H1 (cell line): ENCODE results near the gene PTGDS. TPM values are rescaled to one million over a fixed set of nuclear protein-coding genes. Genes with fewer than 3 reads are reported as not detected.

Experiments used
- CTCF ChIA-PET: fragments of 300-600 bp; sonication (Branson Sonifier 250); formaldehyde crosslinking; loops from one replicate; lab custom pipeline; 2021; ENCODE audit not compliant: partially characterized antibody; lab: Charles Lee
- POLR2A ChIA-PET: fragments of 300-600 bp; sonication (Branson Sonifier 250); formaldehyde crosslinking; loops from one replicate; lab custom pipeline; 2021; ENCODE audit warnings: inconsistent platforms; ENCODE audit not compliant: partially characterized antibody; lab: Charles Lee
- DNase-seq, 2 experiments: peaks; one replicate each; pipeline versions ENCODE4 v3.0.0 to v3.0.0-alpha.2; 2010 to 2022; ENCODE audit warnings: low spot score in 2 of 2, low read depth in 1 of 2, mixed read lengths in 1 of 2
- FAIRE-seq: peaks from 2 replicates; lab custom pipeline; 2011; peaks lifted over from hg19 to GRCh38; lab: Jason Lieb, UNC
- H2AFZ ChIP-seq: 2 replicates; pipeline ENCODE4 v1.8.1; 2012; ENCODE audit warnings: low read length, inconsistent platforms
- H2AK5ac ChIP-seq: 2 replicates; pipeline ENCODE4 v1.6.1; 2013; ENCODE audit warnings: low read depth, low read length
- H2BK120ac ChIP-seq: replicated peaks from 2 replicates; pipeline ENCODE3; 2013; ENCODE audit warnings: low read depth, low read length, inconsistent platforms
- H2BK12ac ChIP-seq: 2 replicates; pipeline ENCODE4 v1.6.1; 2013; ENCODE audit warnings: low read depth, low read length
- H2BK15ac ChIP-seq: 2 replicates; pipeline ENCODE4 v1.6.1; 2013; ENCODE audit warnings: low read length
- H2BK20ac ChIP-seq: 2 replicates; pipeline ENCODE4 v1.6.1; 2013; ENCODE audit warnings: low read length
- H2BK5ac ChIP-seq: 2 replicates; pipeline ENCODE4 v1.6.1; 2013; ENCODE audit warnings: low read depth, low read length
- H3K14ac ChIP-seq: 2 replicates; pipeline ENCODE4 v1.6.1; 2013; ENCODE audit warnings: inconsistent platforms; ENCODE audit not compliant: insufficient read length
- H3K18ac ChIP-seq: 2 replicates; pipeline ENCODE4 v1.6.1; 2013; ENCODE audit warnings: low read length; ENCODE audit errors: extremely low read depth
- H3K23ac ChIP-seq: 2 replicates; pipeline ENCODE4 v1.6.1; 2013; ENCODE audit warnings: inconsistent platforms; ENCODE audit not compliant: insufficient read length
- H3K23me2 ChIP-seq: 2 replicates; pipeline ENCODE4 v1.6.1; 2013; ENCODE audit warnings: low read depth, low read length
- H3K27ac ChIP-seq: 2 replicates; pipeline ENCODE4 v1.6.1; 2011; ENCODE audit warnings: low read depth, low read length, inconsistent platforms
- H3K27me3 ChIP-seq, 4 experiments: replicated peaks in 1 of 4; 1 replicate in 1 of 4; 2 replicates in 3 of 4; pipeline versions ENCODE4 v1.6.1 to v1.8.1; 2011 to 2013; ENCODE audit warnings: low read length in 3 of 4, mild to moderate bottlenecking in 3 of 4, inconsistent platforms in 2 of 4, mixed read lengths in 2 of 4, moderate library complexity in 1 of 4; ENCODE audit not compliant: control insufficient read depth in 3 of 4, insufficient read depth in 3 of 4; ENCODE audit errors: extremely low read depth in 1 of 4
- H3K36me3 ChIP-seq, 4 experiments: 2 replicates each; pipeline versions ENCODE4 v1.6.1 to v1.8.1; 2011 to 2013; ENCODE audit warnings: mild to moderate bottlenecking in 4 of 4, low read length in 3 of 4, moderate library complexity in 2 of 4, control low read depth in 1 of 4, inconsistent platforms in 1 of 4; ENCODE audit not compliant: insufficient read depth in 4 of 4, control insufficient read depth in 2 of 4
- H3K4ac ChIP-seq: replicated peaks from 2 replicates; pipeline ENCODE3; 2013; ENCODE audit warnings: low read length, low read depth, mixed read lengths, inconsistent platforms; ENCODE audit not compliant: insufficient read length
- H3K4me1 ChIP-seq, 4 experiments: replicated peaks in 1 of 4; 1 replicate in 1 of 4; 2 replicates in 3 of 4; pipeline versions ENCODE4 v1.6.1 to v1.8.1; 2011 to 2013; ENCODE audit warnings: low read length in 3 of 4, inconsistent platforms in 2 of 4, mixed read lengths in 1 of 4; ENCODE audit not compliant: insufficient read depth in 4 of 4, control insufficient read depth in 3 of 4
- H3K4me2 ChIP-seq, 2 experiments: 2 replicates each; pipeline versions ENCODE4 v1.6.1 to v1.8.1; 2011 to 2013; ENCODE audit warnings: low read depth in 2 of 2, low read length in 2 of 2, control low read depth in 1 of 2, inconsistent platforms in 1 of 2, mild to moderate bottlenecking in 1 of 2; ENCODE audit not compliant: insufficient read depth in 1 of 2
- H3K4me3 ChIP-seq, 4 experiments: fragments of 200-600, 300-600 bp in 1 of 4; sonication (generic), shearing (Covaris generic), sonication (Bioruptor Twin) in 1 of 4; 2 replicates each; pipeline versions ENCODE4 v1.5.1 to v1.8.1; 2011 to 2016; ENCODE audit warnings: low read length in 4 of 4, low read depth in 3 of 4, control low read depth in 2 of 4, inconsistent platforms in 2 of 4, mild to moderate bottlenecking in 2 of 4, mixed read lengths in 1 of 4, moderate library complexity in 1 of 4; ENCODE audit not compliant: insufficient read depth in 2 of 4; ENCODE audit errors: extremely low read depth in 1 of 4
- H3K56ac ChIP-seq: replicated peaks from 2 replicates; pipeline ENCODE3; 2013; ENCODE audit warnings: low read depth, mild to moderate bottlenecking, mixed read lengths, low read length, inconsistent platforms; ENCODE audit not compliant: insufficient read length
- H3K79me1 ChIP-seq: 2 replicates; pipeline ENCODE4 v1.6.1; 2013; ENCODE audit warnings: low read depth, low read length, control low read depth
- H3K79me2 ChIP-seq, 2 experiments: 2 replicates each; pipeline versions ENCODE4 v1.6.1 to v1.8.1; 2012 to 2013; ENCODE audit warnings: low read length in 2 of 2, mild to moderate bottlenecking in 2 of 2, inconsistent platforms in 1 of 2; ENCODE audit not compliant: insufficient read depth in 2 of 2, control insufficient read depth in 1 of 2
- H3K9ac ChIP-seq, 4 experiments: replicated peaks in 1 of 4; 1 replicate in 1 of 4; 2 replicates in 3 of 4; pipeline versions ENCODE4 v1.6.1 to v1.8.1; 2011 to 2013; ENCODE audit warnings: low read depth in 3 of 4, low read length in 3 of 4, control low read depth in 2 of 4, mild to moderate bottlenecking in 2 of 4, moderate library complexity in 2 of 4, inconsistent platforms in 1 of 4; ENCODE audit errors: extremely low read depth in 1 of 4
- H3K9me3 ChIP-seq, 2 experiments: 2 replicates each; pipeline versions ENCODE4 v1.6.1 to v1.8.1; 2012 to 2013; ENCODE audit warnings: mild to moderate bottlenecking in 2 of 2, moderate library complexity in 2 of 2, control low read depth in 1 of 2, inconsistent platforms in 1 of 2, low read depth in 1 of 2, low read length in 1 of 2, mixed read lengths in 1 of 2; ENCODE audit not compliant: insufficient read depth in 2 of 2
- H4K20me1 ChIP-seq, 2 experiments: replicated peaks in 1 of 2; 2 replicates each; pipeline versions ENCODE3 to v1.8.1; 2011 to 2013; ENCODE audit warnings: inconsistent platforms in 2 of 2, low read length in 2 of 2, mild to moderate bottlenecking in 1 of 2; ENCODE audit not compliant: insufficient read depth in 2 of 2, control insufficient read depth in 1 of 2
- H4K5ac ChIP-seq: 2 replicates; pipeline ENCODE4 v1.6.1; 2013; ENCODE audit warnings: low read length, low read depth, mixed read lengths, inconsistent platforms; ENCODE audit not compliant: insufficient read length
- H4K8ac ChIP-seq: 2 replicates; pipeline ENCODE4 v1.8.0; 2013; ENCODE audit warnings: mild to moderate bottlenecking, moderate library complexity, low read length, inconsistent platforms; ENCODE audit not compliant: insufficient read depth; ENCODE audit errors: extremely low read depth
- H4K91ac ChIP-seq: replicated peaks from 2 replicates; pipeline ENCODE3; 2013; ENCODE audit warnings: low read length, mixed read lengths, inconsistent platforms; ENCODE audit not compliant: insufficient read length
- ASH2L ChIP-seq: fragments of 200-600, 300-600 bp; sonication (generic); IDR thresholded peaks from one replicate; pipeline ENCODE4 v1.7.1; 2017; ENCODE audit warnings: low read length
- GABPA ChIP-seq: IDR thresholded peaks from 2 replicates; pipeline ENCODE4 v1.6.1; 2011; ENCODE audit warnings: mild to moderate bottlenecking, low read length, moderate library complexity, borderline replicate concordance; ENCODE audit not compliant: insufficient read depth
- HDAC2 ChIP-seq, 2 experiments: fragments of 300-600 bp in 1 of 2; sonication (generic) in 1 of 2; IDR thresholded peaks; 2 replicates each; pipeline ENCODE4 v1.6.1; 2011 to 2012; ENCODE audit warnings: low read depth in 2 of 2, low read length in 2 of 2, mild to moderate bottlenecking in 2 of 2, moderate library complexity in 2 of 2, borderline replicate concordance in 1 of 2, inconsistent platforms in 1 of 2
- JUN ChIP-seq: IDR thresholded peaks from 2 replicates; pipeline ENCODE4 v1.6.1; 2011; ENCODE audit warnings: low read depth, mild to moderate bottlenecking, improper control_type of control experiment, low read length
- JUND ChIP-seq: IDR thresholded peaks from 2 replicates; pipeline ENCODE4 v1.6.1; 2011; ENCODE audit warnings: mild to moderate bottlenecking, improper control_type of control experiment, low read length
- KDM1A ChIP-seq: fragments of 200-600, 300-600 bp; sonication (generic); IDR thresholded peaks from 2 replicates; pipeline ENCODE4 v1.7.1; 2016; ENCODE audit warnings: mild to moderate bottlenecking, low read length, borderline replicate concordance
- NANOG ChIP-seq: IDR thresholded peaks from 2 replicates; pipeline ENCODE4 v1.6.1; 2011; ENCODE audit warnings: low read length, low read depth, mild to moderate bottlenecking, inconsistent platforms; ENCODE audit not compliant: insufficient read depth, poor library complexity, severe bottlenecking
- SIN3A ChIP-seq, 2 experiments: IDR thresholded peaks in 1 of 2; conservative IDR thresholded peaks in 1 of 2; 2 replicates each; pipeline ENCODE4 v1.6.1; 2011 to 2012; ENCODE audit warnings: low read length in 2 of 2, improper control_type of control experiment in 1 of 2, low read depth in 1 of 2, mild to moderate bottlenecking in 1 of 2
- SUZ12 ChIP-seq: fragments of 200-600 bp; sonication (generic); IDR thresholded peaks from 2 replicates; pipeline ENCODE4 v1.6.1; 2012; ENCODE audit warnings: mild to moderate bottlenecking, inconsistent platforms, low read length, moderate library complexity, mixed read lengths
- TAF7 ChIP-seq: optimal IDR thresholded peaks from 2 replicates; pipeline ENCODE3; 2011; ENCODE audit warnings: low read depth, mild to moderate bottlenecking, inconsistent platforms, low read length, moderate library complexity, borderline replicate concordance
- WGBS, 2 experiments: shearing (Covaris generic) in 1 of 2; methylation state at CpG; one replicate each; pipeline versions ENCODE4 v1.1.6 to v1.1.7; 2013 to 2015; ENCODE audit warnings: low lambda C conversion rate in 2 of 2, mixed read lengths in 2 of 2, inconsistent platforms in 1 of 2, low coverage in 1 of 2, missing lambda C conversion rate in 1 of 2; ENCODE audit not compliant: insufficient replicate concordance in 2 of 2, insufficient coverage in 1 of 2, insufficient read length in 1 of 2; ENCODE audit errors: extremely low coverage in 1 of 2, missing lambda C conversion rate in 1 of 2; 5-methylcytosine and 5-hydroxymethylcytosine counted together
- polyA plus RNA-seq, 7 experiments: library from polyadenylated mRNA; depleted of rRNA in 3 of 7; stranded (reverse) in 5 of 7; unstranded in 2 of 7; fragments of >200 nt in 5 of 7; fragments of 200-250 nt in 2 of 7; gene quantifications; 1 replicate in 5 of 7; 2 replicates in 1 of 7; 4 replicates in 1 of 7; pipeline versions ENCODE4 v1.2.1 to v1.2.3, GENCODE V29; 2011 to 2013; ENCODE audit warnings: missing spikeins in 2 of 7, mixed read lengths in 2 of 7
- total RNA-seq: library from RNA; stranded (reverse); fragmentation: NEBNext Ultra II Directional; extraction: Animal tissue kit (Norgen Biotek cat#: 25700); gene quantifications from 2 replicates; pipeline ENCODE4 v1.2.1, GENCODE V29; 2021
- TF ChIP-seq, protein P1 (sequence below): IDR thresholded peaks from 2 replicates; pipeline ENCODE4 v1.6.1; 2012; ENCODE audit warnings: low read length, inconsistent platforms

PTGDS gene
- total and polyA plus RNA-seq, 2 of the 8 experiments (the other 6 are each of a cell fraction or from before 2014, with no cell fraction given) = 1.7 to 2.3 TPM

DNA sequence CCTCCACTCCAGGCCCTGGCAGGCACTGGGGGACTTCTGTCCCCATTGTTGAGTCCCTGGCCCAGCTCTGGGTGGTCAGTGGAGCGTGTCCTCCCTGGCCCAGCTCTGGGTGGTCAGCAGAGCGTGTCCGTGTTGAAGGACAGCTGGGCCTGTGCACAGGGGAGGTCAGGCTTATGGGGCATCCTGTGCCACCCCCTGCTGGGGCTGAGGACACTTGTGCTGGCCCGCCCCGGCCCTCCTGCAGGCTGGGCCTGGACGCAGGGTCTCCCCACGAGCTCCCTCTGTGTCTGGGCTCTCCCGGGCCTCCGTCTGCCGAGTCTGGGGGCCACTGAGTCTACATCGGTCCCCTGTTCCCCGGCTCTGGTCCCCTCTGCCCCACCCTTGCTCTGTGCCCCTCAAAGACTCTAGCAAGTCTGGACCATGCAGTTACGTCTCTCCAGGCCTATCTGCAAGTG lies 30.5 kb downstream of the PTGDS start:
- Histone ChIP-seq H2BK20ac (no peak overlapping the region), H3K27ac (no peak overlapping the region), H2BK12ac (no peak overlapping the region), H4K5ac (no peak overlapping the region), H3K79me1 (no peaks in the 10 kb centered on the region), H3K4me3 (no peak overlapping the region), H3K9ac (no peak overlapping the region), H2BK5ac (no peak overlapping the region), H2AFZ (no peak overlapping the region), H4K8ac (no peak overlapping the region), H4K20me1 (no peaks in the 10 kb centered on the region), H3K23me2 (no peaks in the 10 kb centered on the region), H3K9me3 (peaks cover 0 to 10% of the 10 kb centered on the region in 2 experiments; a peak in 1 of 4 replicates), H2AK5ac (no peak overlapping the region), H3K18ac (no peak overlapping the region), H3K79me2 (no peaks in the 10 kb centered on the region), H3K14ac (no peak overlapping the region), H3K4me2 (no peak overlapping the region), H4K91ac (no peak overlapping the region), H3K4ac (no peak overlapping the region), H2BK120ac (no peak overlapping the region), H3K27me3 (no peaks in the 10 kb centered on the region), H3K56ac (no peak overlapping the region), H3K36me3 (no peaks in the 10 kb centered on the region), H3K4me1 (peaks cover 0 to 2% (median 0%) of the 10 kb centered on the region in 4 experiments; a peak in 2 of 7 replicates), H3K23ac (no peak overlapping the region), H2BK15ac (no peak overlapping the region)
- POLR2A ChIA-PET = no interaction called here
- DNase-seq = no peak
- 93% methylated on average over 13 of the region's 13 CpGs; no CpG with 5 or more reads in 1 of the 2 experiments for WGBS, 2 experiments
- FAIRE-seq = no peak
- CTCF ChIA-PET = interaction anchor here (0.8 to 2.5 kb wide), 5 partner anchors 10 to 60 kb away, joined by 3 to 11 read pairs (median 3); partner anchors contain the start of gene PTGDS
- TF ChIP-seq SIN3A (conservative IDR thresholded peaks at IDR 0.05 in 1 of 2, IDR thresholded peaks at IDR 0.05 in 1 of 2; ENCODE audit: low read depth in 1 of 2, low read length in 2 of 2) = no peak
- no peak for TF ChIP-seq HDAC2 (IDR thresholded peaks at IDR 0.05; ENCODE audit: borderline replicate concordance in 1 of 2, low read depth in 2 of 2, low read length in 2 of 2)
- TF ChIP-seq NANOG = no peak
- TF ChIP-seq GABPA = no peak
- no peak for TF ChIP-seq JUND
- TF ChIP-seq, protein P1, sequence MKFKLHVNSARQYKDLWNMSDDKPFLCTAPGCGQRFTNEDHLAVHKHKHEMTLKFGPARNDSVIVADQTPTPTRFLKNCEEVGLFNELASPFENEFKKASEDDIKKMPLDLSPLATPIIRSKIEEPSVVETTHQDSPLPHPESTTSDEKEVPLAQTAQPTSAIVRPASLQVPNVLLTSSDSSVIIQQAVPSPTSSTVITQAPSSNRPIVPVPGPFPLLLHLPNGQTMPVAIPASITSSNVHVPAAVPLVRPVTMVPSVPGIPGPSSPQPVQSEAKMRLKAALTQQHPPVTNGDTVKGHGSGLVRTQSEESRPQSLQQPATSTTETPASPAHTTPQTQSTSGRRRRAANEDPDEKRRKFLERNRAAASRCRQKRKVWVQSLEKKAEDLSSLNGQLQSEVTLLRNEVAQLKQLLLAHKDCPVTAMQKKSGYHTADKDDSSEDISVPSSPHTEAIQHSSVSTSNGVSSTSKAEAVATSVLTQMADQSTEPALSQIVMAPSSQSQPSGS = no peak
- TF ChIP-seq KDM1A = no peak
- no peak for TF ChIP-seq ASH2L
- no peak for TF ChIP-seq JUN
- TF ChIP-seq SUZ12 = no peak
- TF ChIP-seq TAF7 = no peak
